NCI-H1930 (cell line): ENCODE results near the gene SLX9.
"Not testable (repeated sequence)": the region's sequence is repeated elsewhere in the genome, so short reads cannot be mapped to it uniquely, and the experiment has no call there.

Experiments used
- DNase-seq, 2 experiments: peaks; one replicate each; lab custom pipeline; 2025; lab: John Stamatoyannopoulos, UW

The SLX9 gene

GRCh38 chr21:44960141-44961092, 20.6 kb downstream of the SLX9 start:
- DNase-seq: no peak

DNA sequence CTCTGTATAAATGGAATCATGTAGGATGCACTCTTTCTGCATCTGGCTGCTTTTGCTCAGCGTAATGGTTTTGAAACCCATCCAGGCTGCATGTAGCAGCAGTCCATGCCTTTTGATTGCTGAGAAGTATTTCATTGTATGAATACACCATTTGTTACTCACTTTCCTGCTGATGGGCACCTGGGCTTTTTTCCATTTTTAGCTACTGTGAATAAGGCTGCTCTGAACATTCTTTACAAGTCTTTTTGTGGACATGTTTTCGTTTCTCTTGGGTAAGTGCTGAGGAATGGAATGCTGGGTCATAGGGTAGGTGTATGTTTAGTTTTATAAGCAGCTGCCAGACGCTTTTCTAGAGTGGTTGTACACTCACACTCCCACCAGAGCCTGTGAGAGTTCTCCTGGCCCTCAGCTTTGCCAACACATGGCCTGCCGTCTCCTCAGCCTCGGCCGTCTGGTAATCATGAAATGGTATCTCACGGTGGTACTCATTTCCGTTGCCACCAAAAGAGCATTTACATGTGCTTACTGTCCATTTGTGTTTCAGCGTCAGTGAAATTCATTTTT, 22.7 kb downstream of the SLX9 start:
- no peak for DNase-seq

DNA sequence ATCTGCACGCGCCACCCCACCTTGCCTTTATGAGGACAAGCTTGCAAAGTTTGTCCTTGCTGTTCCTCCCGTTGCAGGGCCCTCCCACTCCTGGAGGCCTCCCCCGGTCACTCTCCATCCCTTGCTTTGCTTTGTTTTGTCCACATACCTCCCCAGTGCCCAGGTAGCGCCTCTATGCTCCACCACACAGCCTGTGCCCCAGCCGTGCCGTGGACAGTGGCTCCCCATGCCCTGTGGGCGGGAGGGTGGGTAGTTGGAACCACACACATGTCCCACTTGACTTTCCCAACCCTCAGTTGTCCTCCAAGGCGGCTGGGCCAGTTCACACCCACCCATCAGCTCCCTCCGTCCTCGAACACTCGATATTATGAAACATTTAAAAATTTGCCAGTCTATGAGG, 24.6 kb downstream of the SLX9 start:
- DNase-seq: no peak

- DNase-seq: no peak
Observed at GRCh38 chr21:44965251-44966022, 25.6 kb downstream of the SLX9 start.

- DNase-seq: no peak
Observed at GRCh38 chr21:44966135-44967081, 26.6 kb downstream of the SLX9 start.

DNA sequence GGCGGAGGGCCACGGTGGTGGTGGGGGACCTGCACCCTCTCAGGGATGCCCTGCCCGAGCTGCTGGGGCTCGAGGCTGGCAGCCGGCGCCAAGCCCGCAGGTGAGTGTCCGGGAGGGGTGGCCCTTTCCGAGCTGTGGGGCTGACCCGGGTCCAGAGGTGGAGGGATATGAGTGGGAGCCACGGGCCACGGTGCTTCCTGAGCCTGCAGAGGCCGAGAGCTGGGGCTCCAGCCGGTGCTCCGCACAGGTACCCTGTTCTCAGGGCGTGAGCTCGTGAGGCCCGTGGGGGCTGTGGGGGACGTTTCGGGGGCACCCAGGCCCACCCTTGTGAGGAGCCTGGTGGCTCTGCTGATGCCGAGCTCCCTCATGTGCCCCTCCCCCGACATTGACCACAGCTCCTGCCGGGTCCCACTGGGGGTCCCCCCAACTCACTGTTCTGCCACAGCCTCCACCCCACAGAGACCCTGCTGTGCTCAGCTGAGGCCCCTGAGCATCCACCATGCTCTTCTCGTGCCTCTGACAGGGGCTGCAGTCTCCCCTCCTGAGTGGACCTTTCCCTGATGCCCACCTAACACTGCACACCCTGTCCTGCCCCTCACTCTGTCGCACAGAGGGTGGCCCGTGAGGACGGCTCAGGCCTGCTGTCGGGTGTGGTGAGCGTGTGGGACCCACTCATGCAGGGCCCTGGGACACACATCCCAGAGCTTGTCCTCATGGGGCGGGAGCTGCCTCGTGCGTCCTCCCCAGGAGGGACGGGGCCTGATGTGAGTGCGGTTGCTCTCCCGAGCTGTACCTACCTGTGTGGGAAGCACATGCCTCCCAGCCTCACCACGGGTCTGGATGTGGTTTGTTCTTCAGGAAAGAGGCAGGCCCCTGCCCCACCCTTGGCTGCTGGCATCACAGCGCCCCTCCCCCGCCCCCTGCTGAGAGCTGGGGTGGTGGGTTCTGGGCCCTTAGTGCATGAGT, 27.5 kb downstream of the SLX9 start:
- no peak for DNase-seq

GRCh38 chr21:44969066-44969670, 29.3 kb downstream of the SLX9 start:
- no peak for DNase-seq

GRCh38 chr21:44969931-44970755, 30.3 kb downstream of the SLX9 start:
- DNase-seq: no peak

GRCh38 chr21:44970766-44971671, 31.2 kb downstream of the SLX9 start:
- no peak for DNase-seq

DNA sequence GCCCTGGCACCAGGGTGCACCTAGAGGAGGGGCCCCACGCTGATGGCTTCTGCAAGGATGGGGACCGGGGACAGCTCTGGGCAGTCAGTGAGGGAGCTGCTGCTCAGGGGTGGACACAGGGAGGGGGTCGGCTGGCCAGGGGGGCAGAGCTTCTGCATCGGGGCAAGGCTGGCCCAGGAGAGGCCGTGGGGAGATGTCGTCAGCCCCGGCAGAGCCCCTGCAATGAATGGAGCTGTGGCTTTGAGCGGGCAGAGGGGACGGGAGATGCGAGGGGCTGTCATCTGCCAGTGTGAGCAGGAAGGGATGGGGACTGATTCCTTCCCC, 31.8 kb downstream of the SLX9 start:
- no peak for DNase-seq

DNA sequence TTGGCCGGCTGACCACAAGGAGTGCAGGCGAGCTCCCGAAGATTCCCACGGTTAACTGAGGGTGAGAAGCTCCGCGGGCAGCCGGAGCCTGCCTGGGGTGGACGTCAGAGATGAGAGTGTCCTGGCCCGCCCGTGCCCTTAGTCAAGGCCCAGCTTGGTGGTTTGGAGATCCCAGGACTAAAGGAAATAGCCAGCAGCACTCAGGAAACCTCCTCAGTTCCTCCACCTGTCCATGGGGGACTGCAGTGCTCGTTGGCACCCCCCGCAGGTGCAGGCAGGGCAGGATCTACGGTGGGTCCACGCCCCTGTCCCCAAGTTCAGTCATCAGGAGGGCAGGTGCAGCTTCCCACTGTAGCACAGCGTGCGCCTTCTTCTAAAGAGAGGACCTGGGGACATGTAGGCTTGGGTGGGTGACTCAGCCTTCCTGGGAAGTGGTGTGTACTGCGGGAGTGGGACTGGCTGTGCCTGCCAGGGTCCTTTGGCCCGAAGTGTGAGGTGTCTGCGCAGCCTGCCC, 32.5 kb downstream of the SLX9 start:
- no peak for DNase-seq

- DNase-seq: no peak
Observed at GRCh38 chr21:44972821-44973220, 33.0 kb downstream of the SLX9 start.

DNA sequence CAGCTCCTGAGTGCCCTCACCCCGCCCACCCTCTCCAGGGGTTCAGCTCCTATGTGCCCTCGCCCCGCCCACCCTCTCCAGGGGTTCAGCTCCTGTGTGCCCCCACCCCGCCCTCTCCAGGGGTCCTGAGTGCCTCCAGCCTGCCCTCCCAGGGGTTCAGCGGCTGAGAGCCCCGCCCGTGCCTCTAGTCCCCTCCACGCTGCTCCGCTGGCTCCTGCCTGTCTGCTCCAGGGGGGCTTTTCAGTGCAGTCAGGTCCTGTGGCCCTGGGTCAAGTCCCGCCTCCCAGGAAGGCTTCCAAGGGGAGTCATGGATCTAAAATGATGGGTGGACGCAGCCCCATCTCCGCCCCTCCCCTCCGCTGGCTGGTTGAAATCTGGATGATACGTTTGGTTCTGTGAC, 33.8 kb downstream of the SLX9 start:
- no peak for DNase-seq

DNA sequence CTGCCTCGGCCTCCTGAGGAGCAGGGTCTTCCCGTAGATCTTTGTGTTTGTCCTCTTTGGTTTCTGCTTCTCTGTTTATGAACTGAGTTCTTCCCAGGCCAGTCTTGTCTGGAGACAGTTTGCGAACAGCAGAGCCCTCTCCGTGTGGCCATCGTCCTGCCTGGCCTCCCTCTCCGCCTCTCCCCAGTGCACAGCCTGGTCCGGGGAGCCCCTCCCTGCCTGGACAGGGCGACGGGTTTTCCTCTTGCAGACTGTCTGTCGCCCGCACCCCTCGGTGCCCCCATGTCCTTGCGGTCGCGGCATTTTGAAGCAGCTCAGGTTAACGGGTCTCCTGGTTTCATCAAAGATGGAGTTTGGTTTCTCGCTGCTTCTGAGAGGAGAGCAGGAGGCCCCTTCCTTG, 34.8 kb downstream of the SLX9 start:
- no peak for DNase-seq

DNA sequence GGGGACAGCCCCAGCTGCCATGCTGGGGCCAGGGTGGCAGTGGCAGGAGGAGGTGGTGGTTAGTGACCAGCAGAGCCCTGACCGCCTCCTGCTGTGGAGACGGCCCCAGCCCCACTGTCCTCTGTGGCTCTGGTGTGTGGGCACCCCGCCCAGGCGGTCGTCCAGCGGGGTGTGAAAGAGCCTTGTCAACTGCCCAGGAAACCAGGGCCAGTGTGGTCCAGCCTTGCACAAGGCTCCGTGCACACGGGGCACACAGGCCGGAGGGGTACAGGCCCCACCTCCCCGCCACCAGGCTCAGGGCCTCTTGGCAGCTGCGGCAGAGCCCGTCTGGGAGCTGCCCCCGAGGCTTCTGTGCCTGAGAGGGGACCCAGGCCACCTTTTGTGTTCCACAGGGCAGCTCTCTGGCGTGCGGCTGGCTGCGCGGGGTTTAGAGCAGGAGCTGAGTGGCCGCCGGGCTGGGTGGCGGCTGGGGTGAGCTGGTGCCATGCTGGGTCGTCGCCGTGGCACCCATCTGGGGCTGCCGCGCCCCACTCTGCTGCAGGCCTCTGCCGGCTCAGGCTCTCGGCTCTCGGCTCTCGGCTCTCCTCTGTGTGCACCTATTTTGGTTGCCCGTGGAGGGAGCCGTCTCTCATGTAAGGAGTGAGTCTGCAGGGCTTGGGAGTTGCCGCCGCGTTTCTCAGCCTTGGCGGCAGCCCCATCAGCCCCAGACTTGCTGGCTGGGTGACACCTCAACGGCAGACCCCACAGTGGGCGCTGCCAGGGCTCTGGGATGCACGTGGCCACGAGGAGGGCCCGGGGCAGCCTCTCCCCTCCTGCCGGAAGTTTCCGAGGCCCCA, 36.1 kb downstream of the SLX9 start:
- no peak for DNase-seq

GRCh38 chr21:44976556-44977393, 36.9 kb downstream of the SLX9 start:
- DNase-seq: not testable (repeated sequence)
